K562 (cell line): ENCODE data around the gene CYB5R3. TPM values are rescaled to one million over a fixed set of nuclear protein-coding genes. Genes with fewer than 3 reads are reported as not detected.

Experiments
- ATAC-seq: fragments of 200-7000 bp; cut with Tn5 transposase; 3 replicates; pipeline ENCODE4 v1.9.1; 2020; ENCODE audit warnings: moderate library complexity
- BruUV-seq: library from RNA; stranded (reverse); fragments of 400-500 nt; replicated peaks from 2 replicates; lab custom pipeline; 2021; lab: Mats Ljungman, UMichigan
- CTCF ChIA-PET: fragments of 300-600 bp; formaldehyde crosslinking; extraction: SDS; loops from one replicate; lab custom pipeline; 2021; ENCODE audit warnings: low intra/inter-chr PET ratio; lab: Yijun Ruan, JAX
- POLR2A ChIA-PET: fragments of 300-600, 350-650 bp; sonication (Branson Sonifier 250); formaldehyde crosslinking; extraction: SDS; loops from one replicate; lab custom pipeline; 2021; ENCODE audit warnings: antibody characterized with exemption, inconsistent platforms; lab: Yijun Ruan, JAX
- DNase-seq, 4 experiments: peaks; one replicate each; pipeline versions ENCODE4 v3.0.0 to v3.0.0-alpha.2; 2011 to 2018; ENCODE audit warnings: low spot score in 3 of 4, mixed read lengths in 3 of 4; ENCODE audit errors: extremely low read depth in 1 of 4
- FAIRE-seq: peaks from 2 replicates; lab custom pipeline; 2011; peaks lifted over from hg19 to GRCh38; lab: Jason Lieb, UNC
- H2AFZ ChIP-seq: 2 replicates; pipeline ENCODE4 v1.6.0; 2011; ENCODE audit warnings: low read depth, low read length, control low read depth, inconsistent platforms
- H3K27ac ChIP-seq: fragments of 200-600 bp; 3 replicates; pipeline ENCODE4 v1.8.0; 2011; ENCODE audit warnings: low read depth, mild to moderate bottlenecking, control low read depth, inconsistent platforms, low read length, moderate library complexity, mixed read lengths; ENCODE audit errors: extremely low read depth
- H3K27me3 ChIP-seq, 2 experiments: fragments of 300-600 bp in 1 of 2; 2 replicates in 1 of 2; 3 replicates in 1 of 2; pipeline versions ENCODE4 v1.6.0 to v1.8.0; 2011; ENCODE audit warnings: inconsistent platforms in 2 of 2, low read length in 2 of 2, mild to moderate bottlenecking in 1 of 2, mixed read lengths in 1 of 2, moderate library complexity in 1 of 2; ENCODE audit not compliant: control insufficient read depth in 2 of 2, insufficient read depth in 2 of 2
- H3K36me3 ChIP-seq: fragments of 300-600 bp; 3 replicates; pipeline ENCODE4 v1.8.0; 2011; ENCODE audit warnings: mild to moderate bottlenecking, low read length, inconsistent platforms; ENCODE audit not compliant: control insufficient read depth, insufficient read depth
- H3K4me1 ChIP-seq, 2 experiments: fragments of 200-600 bp in 1 of 2; replicated peaks in 1 of 2; 2 replicates in 1 of 2; 3 replicates in 1 of 2; pipeline versions ENCODE4 v1.5.1 to v1.8.0; 2011; ENCODE audit warnings: inconsistent platforms in 2 of 2, low read length in 2 of 2, mild to moderate bottlenecking in 1 of 2, mixed read lengths in 1 of 2, moderate library complexity in 1 of 2; ENCODE audit not compliant: control insufficient read depth in 2 of 2, insufficient read depth in 2 of 2
- H3K4me2 ChIP-seq: 2 replicates; pipeline ENCODE4 v1.6.1; 2011; ENCODE audit warnings: low read length, control low read depth, inconsistent platforms, mixed read lengths; ENCODE audit not compliant: insufficient read depth
- H3K4me3 ChIP-seq: fragments of 200-600 bp; sonication (generic), shearing (Covaris generic); 2 replicates; pipeline ENCODE4 v1.5.1; 2016; ENCODE audit warnings: control low read depth, inconsistent platforms
- H3K79me2 ChIP-seq: fragments of 200-600 bp; 3 replicates; pipeline ENCODE4 v1.8.0; 2011; ENCODE audit warnings: low read length, inconsistent platforms; ENCODE audit not compliant: control insufficient read depth, insufficient read depth
- H3K9ac ChIP-seq, 2 experiments: 2 replicates each; pipeline versions ENCODE4 v1.6.0 to v1.6.1; 2011; ENCODE audit warnings: low read depth in 2 of 2, low read length in 2 of 2, control low read depth in 1 of 2, inconsistent platforms in 1 of 2, mild to moderate bottlenecking in 1 of 2, mixed read lengths in 1 of 2; ENCODE audit not compliant: insufficient read depth in 1 of 2
- H3K9me1 ChIP-seq: one replicate; pipeline ENCODE4 v1.6.0; 2011; ENCODE audit warnings: inconsistent platforms, mild to moderate bottlenecking, low read length, moderate library complexity; ENCODE audit not compliant: control insufficient read depth, insufficient read depth
- H3K9me3 ChIP-seq: replicated peaks from 2 replicates; pipeline ENCODE4 v1.5.1; 2011; ENCODE audit warnings: low read depth, low read length, inconsistent platforms; ENCODE audit not compliant: control insufficient read depth, insufficient read depth
- H4K20me1 ChIP-seq: replicated peaks from 2 replicates; pipeline ENCODE4 v1.6.1; 2011; ENCODE audit warnings: low read length, inconsistent platforms, mixed read lengths; ENCODE audit not compliant: control insufficient read depth, insufficient read depth
- ILK ChIP-seq: fragments of 450-650 bp; IDR thresholded peaks from 2 replicates; pipeline ENCODE4 v1.6.1; 2016; ENCODE audit warnings: missing genetic modification characterization, low read depth, mild to moderate bottlenecking, missing compliant biosample characterization, moderate library complexity, borderline replicate concordance
- MCM2 ChIP-seq: fragments of 450-650 bp; IDR thresholded peaks from 2 replicates; pipeline ENCODE4 v1.6.1; 2017; ENCODE audit warnings: low read depth, mild to moderate bottlenecking
- NELFE ChIP-seq: IDR thresholded peaks from 2 replicates; pipeline ENCODE4 v1.6.1; 2011; ENCODE audit warnings: mild to moderate bottlenecking; ENCODE audit not compliant: insufficient read depth, insufficient read length
- PATZ1 ChIP-seq: fragments of 250-450 bp; sonication (Bioruptor Pico); IDR thresholded peaks from 2 replicates; pipeline ENCODE4 v1.5.0; 2020; ENCODE audit warnings: mild to moderate bottlenecking, borderline replicate concordance
- POLR3A ChIP-seq: IDR thresholded peaks from 2 replicates; pipeline ENCODE4 v1.6.1; 2011; ENCODE audit warnings: borderline replicate concordance, mild to moderate bottlenecking, moderate library complexity; ENCODE audit not compliant: insufficient read length, insufficient read depth; ENCODE audit errors: extremely low read depth
- TAL1 ChIP-seq: fragments of 450-650 bp; IDR thresholded peaks from 2 replicates; pipeline ENCODE4 v1.6.1; 2016; ENCODE audit warnings: mild to moderate bottlenecking
- ZNF668 ChIP-seq: fragments of 250-450 bp; sonication (Bioruptor Pico); IDR thresholded peaks from 2 replicates; pipeline ENCODE4 v1.8.0; 2022; ENCODE audit warnings: mild to moderate bottlenecking, inconsistent platforms
- WGBS: fragments of 100-300 bp; shearing (Covaris generic); methylation state at CpG from one replicate; pipeline ENCODE4 v1.1.6; 2016; ENCODE audit warnings: low coverage, mixed read lengths; ENCODE audit not compliant: insufficient coverage; ENCODE audit errors: missing lambda C conversion rate; 5-methylcytosine and 5-hydroxymethylcytosine counted together
- in situ Hi-C: fragments of 300-500 bp; cut with MboI; formaldehyde crosslinking; loops from 4 replicates; pipeline ENCODE4 v1.15.0; 2018; ENCODE audit warnings: inconsistent platforms, mixed read lengths
- intact Hi-C: fragments of 100-400 bp; cut with micrococcal nuclease; formaldehyde crosslinking; loops from 2 replicates; pipeline ENCODE4 v1.14.2; 2022
- polyA plus RNA-seq, 8 experiments: library from polyadenylated mRNA; depleted of rRNA in 4 of 8; stranded (reverse) in 5 of 8; unstranded in 3 of 8; fragments of >200 nt; fragmentation: Nextera tagmentation in 2 of 8; fragmentation: Illumina TruSeq in 1 of 8; extraction: Ambion mirVana in 2 of 8; extraction: Trizol in 1 of 8; gene quantifications; 2 replicates each; pipeline versions ENCODE4 v1.2.1 to v1.2.3, GENCODE V29; 2011 to 2014; ENCODE audit warnings: inconsistent platforms in 1 of 8, missing spikeins in 1 of 8
- total RNA-seq, 7 experiments: library from RNA; depleted of rRNA in 6 of 7; stranded (reverse); fragments of >200 nt in 6 of 7; fragmentation: Illumina TruSeq in 2 of 7; extraction: Trizol in 2 of 7; gene quantifications; 2 replicates each; pipeline versions ENCODE4 v1.2.1 to v1.2.3, GENCODE V29; 2011 to 2021; ENCODE audit warnings: low replicate concordance in 1 of 7

The CYB5R3 gene
- total and polyA plus RNA-seq, 9 of the 15 experiments (the other 6 are each of a cell fraction or from before 2014, with no cell fraction given): 1.4 to 66.8 (median 23.4) TPM

GRCh38 chr22:42630901-42631602, 18.1 kb downstream of the CYB5R3 start:
- in situ Hi-C loops (no loop called here), intact Hi-C loops (no loop called here)
- no peak for DNase-seq
- no peak for FAIRE-seq
- POLR2A ChIA-PET: no interaction called here
- no peak for ATAC-seq
- no peaks in the 10 kb centered on the region for H3K9me3 ChIP-seq
- no TSS peak for BruUV-seq
- peaks cover 60% of the 10 kb centered on the region; the same call in 1 of the 3 replicates for H3K36me3 ChIP-seq
- CTCF ChIA-PET: interaction anchor here (0.6 kb wide), 1 partner anchor 188 kb away, joined by 3 read pairs; no protein-coding TSS in a partner anchor
- peaks cover 0 to 4% of the 10 kb centered on the region in 2 experiments; a peak in 2 of 5 replicates for H3K4me1 ChIP-seq
- no peak overlapping the region for H3K4me2 ChIP-seq
- H3K27ac ChIP-seq: no peak overlapping the region
- no peaks in the 10 kb centered on the region for H4K20me1 ChIP-seq
- H3K9me1 ChIP-seq: no peaks in the 10 kb centered on the region
- H3K79me2 ChIP-seq: no peaks in the 10 kb centered on the region
- no peak overlapping the region for H3K9ac ChIP-seq
- TF ChIP-seq TAL1 (no peak), NELFE (no peak), ZNF668 (CRISPR knock-in tag) (no peak), PATZ1 (CRISPR knock-in tag) (no peak), MCM2 (no peak), ILK (tag) (no peak), POLR3A (no peak)
- H3K4me3 ChIP-seq: no peak overlapping the region
- H3K27me3 ChIP-seq: no peaks in the 10 kb centered on the region
- no peak overlapping the region for H2AFZ ChIP-seq
- 95% methylated on average over 14 of the region's 28 CpGs for WGBS
